Loucy (cell line): Measurements from ENCODE around the gene SPATA13.

Source experiments
- H2AFZ ChIP-seq: fragments of 200-600 bp; sonication (generic); 2 replicates; pipeline ENCODE4 v1.6.0; 2016; ENCODE audit warnings: antibody characterized with exemption, mild to moderate bottlenecking, low read length, moderate library complexity
- H3F3A ChIP-seq: fragments of 200-600 bp; 2 replicates; pipeline ENCODE4 v1.6.0; 2016; ENCODE audit warnings: antibody characterized with exemption, low read depth, mild to moderate bottlenecking
- H3K27me3 ChIP-seq: fragments of 200-600 bp; sonication (generic); 2 replicates; pipeline ENCODE4 v1.6.1; 2014; ENCODE audit warnings: low read length, mild to moderate bottlenecking; ENCODE audit not compliant: insufficient read depth, poor library complexity, severe bottlenecking
- H3K36me3 ChIP-seq: fragments of 200-600 bp; sonication (generic); 2 replicates; pipeline ENCODE4 v1.6.1; 2016; ENCODE audit warnings: low read length; ENCODE audit not compliant: insufficient read depth
- H3K4me1 ChIP-seq: fragments of 200-600 bp; sonication (generic); 2 replicates; pipeline ENCODE4 v1.5.1; 2014; ENCODE audit warnings: low read length, mild to moderate bottlenecking; ENCODE audit not compliant: insufficient read depth, poor library complexity, severe bottlenecking
- H3K4me2 ChIP-seq: fragments of 200-600 bp; sonication (generic); 2 replicates; pipeline ENCODE4 v1.6.0; 2014; ENCODE audit warnings: antibody characterized with exemption, low read length, low read depth, mild to moderate bottlenecking; ENCODE audit not compliant: poor library complexity, severe bottlenecking
- H3K4me3 ChIP-seq: fragments of 200-600 bp; sonication (generic); 2 replicates; pipeline ENCODE4 v1.5.1; 2014; ENCODE audit warnings: low read length, mild to moderate bottlenecking, mixed read lengths; ENCODE audit not compliant: poor library complexity, severe bottlenecking
- H3K79me2 ChIP-seq: fragments of 200-600 bp; sonication (generic); 2 replicates; pipeline ENCODE4 v1.6.1; 2014; ENCODE audit warnings: low read length; ENCODE audit not compliant: insufficient read depth
- H3K9ac ChIP-seq: fragments of 200-600 bp; sonication (generic); 2 replicates; pipeline ENCODE4 v1.6.0; 2014; ENCODE audit warnings: mild to moderate bottlenecking, low read depth, low read length, moderate library complexity; ENCODE audit not compliant: poor library complexity, severe bottlenecking
- H3K9me2 ChIP-seq: fragments of 200-600 bp; sonication (generic); replicated peaks from 2 replicates; pipeline ENCODE4 v1.6.1; 2016; ENCODE audit warnings: low read depth, low read length, mixed read lengths
- H3K9me3 ChIP-seq: fragments of 200-600 bp; sonication (generic); 2 replicates; pipeline ENCODE4 v1.6.1; 2014; ENCODE audit warnings: mild to moderate bottlenecking, antibody characterized with exemption, low read length, low read depth; ENCODE audit not compliant: insufficient read depth
- H4K20me1 ChIP-seq: fragments of 200-600 bp; sonication (generic); 2 replicates; pipeline ENCODE4 v1.6.0; 2014; ENCODE audit warnings: antibody characterized with exemption, low read length, mild to moderate bottlenecking; ENCODE audit not compliant: insufficient read depth, poor library complexity, severe bottlenecking
- EZH2phosphoT487 ChIP-seq: fragments of 200-600 bp; IDR thresholded peaks from 2 replicates; pipeline ENCODE4 v1.6.1; 2018; ENCODE audit warnings: antibody characterized with exemption, mild to moderate bottlenecking, moderate library complexity, borderline replicate concordance
- TF ChIP-seq, protein P1 (sequence below): fragments of 200-600 bp; sonication (generic); conservative IDR thresholded peaks from 2 replicates; pipeline ENCODE4 v1.5.1; 2014; ENCODE audit warnings: mild to moderate bottlenecking, antibody characterized with exemption, low read length

Gene SPATA13

DNA sequence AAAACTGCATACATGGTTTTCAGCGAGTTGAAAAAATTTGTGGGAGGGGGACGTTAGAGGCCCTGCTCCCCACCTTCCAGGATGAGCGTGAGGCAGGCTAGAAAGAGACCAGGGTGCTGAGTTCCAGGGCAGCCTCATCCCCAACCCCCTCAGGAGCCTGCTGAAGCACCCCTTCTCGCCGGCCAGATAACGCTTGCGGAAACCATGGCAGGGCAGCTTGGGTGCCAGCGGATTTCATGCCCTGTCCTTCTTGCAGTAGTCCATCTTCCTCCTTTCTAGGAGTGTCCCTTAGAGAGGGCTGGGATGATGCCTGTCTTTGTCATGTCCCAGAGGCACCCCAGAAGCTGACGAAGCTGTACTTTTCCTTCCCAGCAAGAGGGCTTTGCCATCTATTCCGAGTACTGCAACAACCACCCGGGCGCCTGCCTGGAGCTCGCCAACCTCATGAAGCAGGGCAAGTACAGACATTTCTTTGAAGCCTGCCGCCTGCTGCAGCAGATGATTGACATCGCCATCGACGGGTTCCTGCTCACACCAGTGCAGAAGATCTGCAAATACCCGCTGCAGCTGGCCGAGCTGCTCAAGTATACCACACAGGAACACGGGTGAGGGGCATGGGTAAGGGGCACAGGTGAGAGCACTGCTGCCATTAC lies 129.9 kb downstream of the SPATA13 start:
- Histone ChIP-seq H3F3A (no peaks in the 10 kb centered on the region), H3K27me3 (no peaks in the 10 kb centered on the region), H3K36me3 (peaks cover 88% of the 10 kb centered on the region), H3K4me1 (no peaks in the 10 kb centered on the region), H4K20me1 (no peaks in the 10 kb centered on the region), H3K79me2 (no peaks in the 10 kb centered on the region), H3K4me2 (no peak overlapping the region), H3K4me3 (no peak overlapping the region), H3K9me3 (no peaks in the 10 kb centered on the region), H2AFZ (no peak overlapping the region), H3K9me2 (no peaks in the 10 kb centered on the region), H3K9ac (no peak overlapping the region)
- TF ChIP-seq, protein P1, sequence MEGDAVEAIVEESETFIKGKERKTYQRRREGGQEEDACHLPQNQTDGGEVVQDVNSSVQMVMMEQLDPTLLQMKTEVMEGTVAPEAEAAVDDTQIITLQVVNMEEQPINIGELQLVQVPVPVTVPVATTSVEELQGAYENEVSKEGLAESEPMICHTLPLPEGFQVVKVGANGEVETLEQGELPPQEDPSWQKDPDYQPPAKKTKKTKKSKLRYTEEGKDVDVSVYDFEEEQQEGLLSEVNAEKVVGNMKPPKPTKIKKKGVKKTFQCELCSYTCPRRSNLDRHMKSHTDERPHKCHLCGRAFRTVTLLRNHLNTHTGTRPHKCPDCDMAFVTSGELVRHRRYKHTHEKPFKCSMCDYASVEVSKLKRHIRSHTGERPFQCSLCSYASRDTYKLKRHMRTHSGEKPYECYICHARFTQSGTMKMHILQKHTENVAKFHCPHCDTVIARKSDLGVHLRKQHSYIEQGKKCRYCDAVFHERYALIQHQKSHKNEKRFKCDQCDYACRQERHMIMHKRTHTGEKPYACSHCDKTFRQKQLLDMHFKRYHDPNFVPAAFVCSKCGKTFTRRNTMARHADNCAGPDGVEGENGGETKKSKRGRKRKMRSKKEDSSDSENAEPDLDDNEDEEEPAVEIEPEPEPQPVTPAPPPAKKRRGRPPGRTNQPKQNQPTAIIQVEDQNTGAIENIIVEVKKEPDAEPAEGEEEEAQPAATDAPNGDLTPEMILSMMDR, result no peak
- no peak for TF ChIP-seq EZH2phosphoT487

- H3K9me2 ChIP-seq, result no peaks in the 10 kb centered on the region
- no peaks in the 10 kb centered on the region for H3K4me1 ChIP-seq
- H3F3A ChIP-seq, result no peaks in the 10 kb centered on the region
- TF ChIP-seq EZH2phosphoT487, result no peak
- peaks cover 90% of the 10 kb centered on the region for H3K36me3 ChIP-seq
- no peaks in the 10 kb centered on the region for H3K79me2 ChIP-seq
- H3K9ac ChIP-seq, result no peak overlapping the region
- H4K20me1 ChIP-seq, result no peaks in the 10 kb centered on the region
- no peaks in the 10 kb centered on the region for H3K9me3 ChIP-seq
- no peaks in the 10 kb centered on the region for H3K27me3 ChIP-seq
- H3K4me2 ChIP-seq, result no peak overlapping the region
- H3K4me3 ChIP-seq, result no peak overlapping the region
- H2AFZ ChIP-seq, result no peak overlapping the region
Observed at GRCh38 chr13:24292481-24292880, 132.0 kb downstream of the SPATA13 start.

- Histone ChIP-seq H3K27me3 (no peaks in the 10 kb centered on the region), H2AFZ (no peak overlapping the region), H3K79me2 (no peaks in the 10 kb centered on the region), H3K9ac (no peak overlapping the region), H3K9me2 (no peaks in the 10 kb centered on the region), H3K36me3 (peaks cover 90% of the 10 kb centered on the region), H4K20me1 (no peaks in the 10 kb centered on the region), H3K9me3 (no peaks in the 10 kb centered on the region), H3F3A (no peaks in the 10 kb centered on the region), H3K4me2 (no peak overlapping the region), H3K4me3 (no peak overlapping the region), H3K4me1 (no peaks in the 10 kb centered on the region)
- no peak for TF ChIP-seq EZH2phosphoT487
- TF ChIP-seq, protein P1, result no peak
Observed at GRCh38 chr13:24293746-24294145, 133.2 kb downstream of the SPATA13 start.
